ENCODE data around the gene ZNF524.

DNA sequence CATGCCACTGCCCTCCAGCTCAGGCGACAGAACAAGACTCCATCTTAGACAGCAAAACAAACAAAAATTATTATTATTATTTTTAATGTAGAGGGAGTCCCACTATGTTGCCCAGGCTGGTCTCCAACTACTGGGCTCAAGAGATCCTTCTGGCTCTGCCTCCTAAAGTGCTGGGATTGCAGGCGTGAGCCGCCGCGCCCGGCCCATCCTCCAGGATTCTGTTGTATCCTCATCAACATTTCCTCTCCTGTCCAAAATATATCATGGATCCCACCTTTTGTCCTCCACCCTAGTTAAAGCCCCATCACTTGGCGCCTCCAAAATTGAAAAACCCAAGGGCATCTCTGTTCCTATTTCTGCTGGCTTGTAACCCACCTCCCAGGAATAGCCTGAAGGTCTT lies 23.0 kb downstream of the ZNF524 start:
- TF ChIP-seq, protein P1, sequence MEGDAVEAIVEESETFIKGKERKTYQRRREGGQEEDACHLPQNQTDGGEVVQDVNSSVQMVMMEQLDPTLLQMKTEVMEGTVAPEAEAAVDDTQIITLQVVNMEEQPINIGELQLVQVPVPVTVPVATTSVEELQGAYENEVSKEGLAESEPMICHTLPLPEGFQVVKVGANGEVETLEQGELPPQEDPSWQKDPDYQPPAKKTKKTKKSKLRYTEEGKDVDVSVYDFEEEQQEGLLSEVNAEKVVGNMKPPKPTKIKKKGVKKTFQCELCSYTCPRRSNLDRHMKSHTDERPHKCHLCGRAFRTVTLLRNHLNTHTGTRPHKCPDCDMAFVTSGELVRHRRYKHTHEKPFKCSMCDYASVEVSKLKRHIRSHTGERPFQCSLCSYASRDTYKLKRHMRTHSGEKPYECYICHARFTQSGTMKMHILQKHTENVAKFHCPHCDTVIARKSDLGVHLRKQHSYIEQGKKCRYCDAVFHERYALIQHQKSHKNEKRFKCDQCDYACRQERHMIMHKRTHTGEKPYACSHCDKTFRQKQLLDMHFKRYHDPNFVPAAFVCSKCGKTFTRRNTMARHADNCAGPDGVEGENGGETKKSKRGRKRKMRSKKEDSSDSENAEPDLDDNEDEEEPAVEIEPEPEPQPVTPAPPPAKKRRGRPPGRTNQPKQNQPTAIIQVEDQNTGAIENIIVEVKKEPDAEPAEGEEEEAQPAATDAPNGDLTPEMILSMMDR (IDR thresholded peaks at IDR 0.05), result no peak
- TF ChIP-seq POLR2A (IDR thresholded peaks at IDR 0.05), result no peak
